Ascending aorta (tissue), 2 donors: Measurements from ENCODE around the gene ART3. TPM values are rescaled to one million over a fixed set of nuclear protein-coding genes. Genes with fewer than 3 reads are reported as not detected.

Experiments used
- DNase-seq, 2 donors: peaks; one replicate each; pipeline ENCODE4 v3.0.0-alpha.2; 2019; ENCODE audit warnings: low spot score in 2 of 2
- H3K27ac ChIP-seq, 2 donors: fragments of 200-600 bp; sonication (generic); one replicate each; pipeline ENCODE4 v1.5.1; 2016 to 2017; ENCODE audit warnings: mild to moderate bottlenecking in 1 of 2
- H3K27me3 ChIP-seq: fragments of 200-600 bp; sonication (generic); one replicate; pipeline ENCODE4 v1.5.1; 2017
- H3K36me3 ChIP-seq, 2 donors: fragments of 200-600 bp; sonication (generic); one replicate each; pipeline ENCODE4 v1.5.1; 2016
- H3K4me1 ChIP-seq, 2 donors: fragments of 200-600 bp; sonication (generic); one replicate each; pipeline ENCODE4 v1.5.1; 2016 to 2017; ENCODE audit warnings: mild to moderate bottlenecking in 1 of 2
- H3K4me3 ChIP-seq, 2 donors: fragments of 200-600 bp; sonication (generic); one replicate each; pipeline ENCODE4 v1.5.1; 2016 to 2017; ENCODE audit warnings: mild to moderate bottlenecking in 1 of 2
- H3K9me3 ChIP-seq, 2 donors: fragments of 200-600 bp; sonication (generic); one replicate each; pipeline ENCODE4 v1.5.1; 2016
- CTCF ChIP-seq, 3 experiments: fragments of 200-600 bp in 2 of 3; fragments of 450-650 bp in 1 of 3; sonication (generic) in 2 of 3; IDR thresholded peaks; one replicate each; pipeline ENCODE4 v1.5.1; 2016 to 2019; ENCODE audit warnings: antibody characterized with exemption in 3 of 3, mild to moderate bottlenecking in 1 of 3, moderate library complexity in 1 of 3
- intact Hi-C: fragments of 100-400 bp; cut with DNase I; formaldehyde crosslinking; loops from one replicate; pipeline ENCODE4 v1.15.1; 2023
- total RNA-seq: library from RNA; depleted of rRNA; stranded (reverse); fragments of >200 nt; gene quantifications from one replicate; pipeline ENCODE4 v1.1.0, GENCODE V29; 2016

ART3 gene
- total RNA-seq, 1 donor from 2014 or later = not detected

- peak overlapping the region; percentile 85 to 95 for H3K4me3 ChIP-seq
- intact Hi-C loops = loop anchor here (1.0 to 5.0 kb wide), 3 partner anchors 66 to 1715 kb away; partner anchors contain the start of genes MRPL1, SCARB2 and SDAD1
- peak; percentile 10 to 70 for DNase-seq
Observed at GRCh38 chr4:76147454-76148141, 73.1 kb downstream of the ART3 start.

DNA sequence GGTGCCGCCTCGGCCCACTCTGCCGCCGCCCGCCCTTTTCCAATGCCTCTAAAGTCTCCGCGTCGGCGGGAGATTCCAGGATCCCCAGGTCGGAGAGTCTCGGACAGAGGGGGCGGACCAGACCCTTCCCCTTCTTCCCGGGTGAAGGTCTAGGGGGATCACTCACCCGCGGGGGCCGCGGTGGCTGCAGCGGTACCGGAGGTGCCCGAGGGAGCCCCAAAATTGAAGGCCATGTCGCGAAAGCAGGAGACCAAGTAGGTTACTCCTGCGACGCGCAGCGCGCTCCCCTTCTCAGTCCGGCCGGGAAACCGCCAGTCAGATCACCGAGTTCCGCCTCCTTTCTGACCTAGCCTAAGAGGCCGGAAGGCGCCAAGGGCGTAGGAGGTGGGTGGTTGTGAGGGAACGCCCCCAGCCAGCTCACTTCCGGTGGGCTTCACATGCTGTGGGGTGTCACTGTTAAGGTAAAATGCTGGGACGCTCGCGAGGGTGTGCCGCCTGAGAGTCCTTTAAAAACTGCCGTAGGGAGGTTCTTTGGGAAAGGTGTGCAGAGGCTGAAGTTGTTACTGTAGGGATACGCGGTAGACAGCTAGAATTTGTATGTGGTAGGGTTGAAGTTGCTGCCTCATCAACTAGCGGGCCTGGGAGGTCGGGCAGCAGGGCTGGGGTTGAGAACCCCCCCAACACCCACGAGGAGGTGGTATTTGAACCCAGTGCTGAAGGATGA lies 73.8 kb downstream of the ART3 start, which contains the start of gene NUP54:
NUP54 (minus strand) TSS at position 256 of the 724 bp plus-strand sequence; CDS start at position 233, 23 bp downstream.
- intact Hi-C loops = loop anchor here (2.0 to 5.0 kb wide), 2 partner anchors 158 to 1714 kb away; partner anchors contain the start of genes MRPL1 and SDAD1
- peaks cover 0 to 8% of the 10 kb centered on the region in 2 donors for H3K36me3 ChIP-seq
- H3K27ac ChIP-seq = peak within 1 kb of the TSS; percentile 87 to 88

More at GRCh38 chr4:76147454-76148141, 73.1 kb downstream of the ART3 start:
- H3K9me3 ChIP-seq = no peaks in the 10 kb centered on the region
- no peak for TF ChIP-seq CTCF (IDR thresholded peaks at IDR 0.05)
- peaks cover 0 to 15% of the 10 kb centered on the region in 2 donors for H3K36me3 ChIP-seq
- H3K27ac ChIP-seq = peak overlapping the region; percentile 87 to 88
- H3K4me1 ChIP-seq = peaks cover 0 to 24% of the 10 kb centered on the region in 2 donors
- H3K27me3 ChIP-seq = no peaks in the 10 kb centered on the region

GRCh38 chr4:76153356-76153755 lies 78.8 kb downstream of the ART3 start:
- no peak for TF ChIP-seq CTCF (IDR thresholded peaks at IDR 0.05)
- H3K27ac ChIP-seq = no peak overlapping the region
- peaks cover 0 to 9% of the 10 kb centered on the region in 2 donors for H3K4me1 ChIP-seq
- DNase-seq = no peak
- intact Hi-C loops = no loop called here
- no peaks in the 10 kb centered on the region for H3K9me3 ChIP-seq
- H3K4me3 ChIP-seq = no peak overlapping the region
- H3K36me3 ChIP-seq = no peaks in the 10 kb centered on the region
- no peaks in the 10 kb centered on the region for H3K27me3 ChIP-seq

More for the DNA sequence above, 73.8 kb downstream of the ART3 start, which contains the start of gene NUP54:
- Histone ChIP-seq H3K9me3 (no peaks in the 10 kb centered on the region), H3K4me3 (peak within 1 kb of the TSS; percentile 85 to 95), H3K4me1 (peaks cover 0 to 24% of the 10 kb centered on the region in 2 donors), H3K27me3 (no peaks in the 10 kb centered on the region)
- DNase-seq = peak; percentile 81 to 98
- no peak for TF ChIP-seq CTCF (IDR thresholded peaks at IDR 0.05)

GRCh38 chr4:76155979-76156378 lies 81.5 kb downstream of the ART3 start:
- intact Hi-C loops = no loop called here
- Histone ChIP-seq H3K27me3 (no peaks in the 10 kb centered on the region), H3K4me3 (no peak overlapping the region), H3K4me1 (no peaks in the 10 kb centered on the region), H3K9me3 (no peaks in the 10 kb centered on the region), H3K36me3 (peaks cover 2 to 9% of the 10 kb centered on the region in 2 donors), H3K27ac (no peak overlapping the region)
- TF ChIP-seq CTCF (IDR thresholded peaks at IDR 0.05) = no peak
- no peak for DNase-seq

DNA sequence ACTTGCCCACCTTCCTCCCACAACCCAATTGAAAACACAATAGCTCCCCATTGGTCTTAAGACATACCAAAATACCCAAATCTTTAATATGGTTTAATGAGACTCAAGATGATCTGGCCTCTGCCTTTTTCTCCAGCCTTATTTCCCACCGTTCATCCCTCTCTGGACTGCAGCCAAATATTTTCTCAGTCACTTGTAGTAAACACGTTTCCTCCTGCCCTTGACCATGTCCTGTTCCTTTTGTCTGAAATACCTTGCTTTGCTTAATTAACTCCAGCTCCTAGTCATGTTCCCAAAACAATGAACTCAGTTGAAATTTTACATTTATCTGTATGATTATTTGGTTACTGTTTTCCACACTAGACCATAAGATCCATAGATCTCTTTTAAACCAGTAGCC lies 82.1 kb downstream of the ART3 start:
- Histone ChIP-seq H3K4me3 (no peak overlapping the region), H3K27ac (no peak overlapping the region), H3K36me3 (peaks cover 5 to 15% of the 10 kb centered on the region in 2 donors), H3K4me1 (no peaks in the 10 kb centered on the region), H3K27me3 (no peaks in the 10 kb centered on the region), H3K9me3 (no peaks in the 10 kb centered on the region)
- intact Hi-C loops = no loop called here
- DNase-seq = no peak
- no peak for TF ChIP-seq CTCF (IDR thresholded peaks at IDR 0.05)
